B cell (primary cell): Measurements from ENCODE around the gene STAMBP. TPM values are rescaled to one million over a fixed set of nuclear protein-coding genes. Genes with fewer than 3 reads are reported as not detected.

Source experiments
- ATAC-seq: fragments of 200-7000 bp; cut with Tn5 transposase; one replicate; pipeline ENCODE4 v1.10.0; 2021; ENCODE audit warnings: low read depth, mild to moderate bottlenecking, moderate number of reproducible peaks, moderate library complexity
- CTCF ChIA-PET: fragments of 350-600 bp; sonication (Branson Sonifier 250); formaldehyde crosslinking; loops from one replicate; lab custom pipeline; 2021; ENCODE audit warnings: antibody characterized with exemption, inconsistent platforms; lab: Charles Lee
- POLR2A ChIA-PET: fragments of 350-600 bp; sonication (Branson Sonifier 250); formaldehyde crosslinking; loops from one replicate; lab custom pipeline; 2021; ENCODE audit warnings: antibody characterized with exemption; lab: Charles Lee
- DNase-seq: peaks from one replicate; pipeline ENCODE4 v3.0.0; 2013
- H2AFZ ChIP-seq: 2 replicates; pipeline ENCODE4 v1.6.1; 2012; ENCODE audit warnings: mild to moderate bottlenecking, low read depth, low read length; ENCODE audit not compliant: insufficient read depth, poor library complexity, severe bottlenecking
- H3K27ac ChIP-seq, 2 donors: 1 replicate in 1 of 2; 2 replicates in 1 of 2; pipeline ENCODE4 v1.5.1; 2012 to 2013; ENCODE audit warnings: low read length in 2 of 2, mild to moderate bottlenecking in 2 of 2, moderate library complexity in 1 of 2
- H3K27me3 ChIP-seq, 4 experiments: fragments of 200-600 bp in 1 of 4; sonication (generic) in 1 of 4; replicated peaks in 1 of 4; 1 replicate in 2 of 4; 2 replicates in 2 of 4; pipeline versions ENCODE4 v1.6.1 to v1.7.0; 2013 to 2016; ENCODE audit warnings: low read length in 3 of 4, mild to moderate bottlenecking in 2 of 4, mixed read lengths in 1 of 4, moderate library complexity in 1 of 4; ENCODE audit not compliant: insufficient read depth in 4 of 4, control insufficient read depth in 3 of 4; ENCODE audit errors: control extremely low read depth in 1 of 4
- H3K36me3 ChIP-seq, 2 experiments: replicated peaks in 1 of 2; 1 replicate in 1 of 2; 2 replicates in 1 of 2; pipeline versions ENCODE4 v1.6.1 to v1.7.1; 2013; ENCODE audit warnings: low read length in 1 of 2; ENCODE audit not compliant: insufficient read depth in 2 of 2, control insufficient read depth in 1 of 2; ENCODE audit errors: control extremely low read depth in 1 of 2, extremely low read depth in 1 of 2
- H3K4me1 ChIP-seq, 2 donors: fragments of 200-600 bp in 1 of 2; sonication (generic) in 1 of 2; 1 replicate in 1 of 2; 2 replicates in 1 of 2; pipeline versions ENCODE4 v1.5.1 to v1.6.1; 2013 to 2017; ENCODE audit warnings: low read length in 2 of 2; ENCODE audit not compliant: control insufficient read depth in 2 of 2, insufficient read depth in 2 of 2
- H3K4me2 ChIP-seq: replicated peaks from 2 replicates; pipeline ENCODE3; 2012; ENCODE audit warnings: mild to moderate bottlenecking, low read depth, low read length; ENCODE audit not compliant: poor library complexity, severe bottlenecking
- H3K4me3 ChIP-seq, 5 experiments: fragments of 200-600 bp in 1 of 5; sonication (generic) in 1 of 5; 1 replicate in 3 of 5; 2 replicates in 2 of 5; pipeline versions ENCODE4 v1.5.1 to v1.7.0; 2011 to 2016; ENCODE audit warnings: low read length in 4 of 5, mild to moderate bottlenecking in 4 of 5, low read depth in 2 of 5, control low read depth in 1 of 5, moderate library complexity in 1 of 5; ENCODE audit not compliant: insufficient read depth in 1 of 5; ENCODE audit errors: control extremely low read depth in 1 of 5, extremely low read depth in 1 of 5
- H3K79me2 ChIP-seq: fragments of 200-600 bp; sonication (generic); one replicate; pipeline ENCODE4 v1.6.0; 2016; ENCODE audit warnings: low read length; ENCODE audit not compliant: control insufficient read depth, insufficient read depth
- H3K9ac ChIP-seq: fragments of 200-600 bp; sonication (generic); 2 replicates; pipeline ENCODE4 v1.6.1; 2017; ENCODE audit warnings: mild to moderate bottlenecking, low read length, moderate library complexity
- H3K9me3 ChIP-seq, 3 donors: one replicate each; pipeline versions ENCODE4 v1.6.1 to v1.7.1; 2013; ENCODE audit warnings: low read length in 2 of 3; ENCODE audit not compliant: control insufficient read depth in 2 of 3, insufficient read depth in 1 of 3; ENCODE audit errors: control extremely low read depth in 1 of 3
- H4K20me1 ChIP-seq: 2 replicates; pipeline ENCODE4 v1.6.0; 2012; ENCODE audit warnings: mild to moderate bottlenecking, low read length; ENCODE audit not compliant: insufficient read depth, control insufficient read depth, poor library complexity, severe bottlenecking
- H3K27ac Mint-ChIP-seq: one replicate; pipeline ENCODE4 v1.8.0; 2021; ENCODE audit warnings: mixed read lengths
- H3K27me3 Mint-ChIP-seq: one replicate; pipeline ENCODE4 v1.8.0; 2021; ENCODE audit warnings: mixed read lengths
- H3K4me1 Mint-ChIP-seq: one replicate; pipeline ENCODE4 v1.8.0; 2021; ENCODE audit warnings: mixed read lengths
- H3K4me3 Mint-ChIP-seq: one replicate; pipeline ENCODE4 v1.8.0; 2021; ENCODE audit warnings: mixed read lengths
- H3K9me3 Mint-ChIP-seq: one replicate; pipeline ENCODE4 v1.8.0; 2022; ENCODE audit warnings: mixed read lengths; ENCODE audit not compliant: insufficient read depth
- CTCF ChIP-seq: fragments of 200-600 bp; IDR thresholded peaks from one replicate; pipeline ENCODE4 v1.8.0; 2022; ENCODE audit warnings: antibody characterized with exemption, mild to moderate bottlenecking
- EZH2 ChIP-seq: IDR thresholded peaks from 2 replicates; pipeline ENCODE4 v1.6.1; 2012; ENCODE audit warnings: borderline replicate concordance, low read depth, mild to moderate bottlenecking, moderate library complexity, low read length; ENCODE audit not compliant: insufficient read depth, poor library complexity, severe bottlenecking
- WGBS: methylation state at CpG from one replicate; pipeline ENCODE4 v1.1.5; 2013; ENCODE audit warnings: missing lambda C conversion rate; ENCODE audit not compliant: insufficient coverage; 5-methylcytosine and 5-hydroxymethylcytosine counted together
- intact Hi-C: fragments of 100-400 bp; cut with micrococcal nuclease; formaldehyde crosslinking; loops from one replicate; pipeline ENCODE4 v1.10.0; 2022
- polyA plus RNA-seq: library from polyadenylated mRNA; depleted of rRNA; stranded (reverse); fragments of >200 nt; gene quantifications from 2 replicates; pipeline ENCODE4 v1.2.3, GENCODE V29; 2012
- total RNA-seq, 2 donors: library from RNA; stranded (reverse); fragments of 120-200 nt in 1 of 2; gene quantifications; 1 replicate in 1 of 2; 2 replicates in 1 of 2; pipeline versions ENCODE4 v1.2.3 to v1.2.4, GENCODE V29; 2013 to 2022

STAMBP gene
- total and polyA plus RNA-seq, 2 donors (not counting 1 experiment from before 2014, with no cell fraction given): 21.8 to 32.5 TPM

DNA sequence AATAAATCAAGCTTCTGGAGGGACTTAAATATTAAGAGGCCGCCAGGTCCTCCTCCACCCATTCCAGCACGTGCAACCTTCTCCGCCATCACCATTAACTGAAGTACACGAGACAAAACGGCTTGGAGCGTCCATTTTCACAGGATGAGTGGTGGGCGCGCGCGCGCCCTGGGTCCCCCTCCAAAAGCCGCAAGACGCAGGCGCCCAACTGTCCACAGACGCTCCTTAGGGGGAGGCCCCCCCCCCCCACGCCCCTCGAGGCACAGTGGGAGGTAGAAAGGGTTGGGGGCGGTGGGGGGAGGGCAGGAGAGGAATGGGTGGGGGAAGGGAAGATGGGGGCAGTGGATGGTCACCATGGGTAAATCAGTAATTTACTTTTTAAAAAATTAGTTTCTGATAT lies 10.5 kb upstream of the STAMBP start:
- WGBS: 99% methylated on average over 11 of the region's 18 CpGs
- no peaks in the 10 kb centered on the region for H3K9me3 ChIP-seq
- H3K36me3 ChIP-seq: no peaks in the 10 kb centered on the region
- H4K20me1 ChIP-seq: no peaks in the 10 kb centered on the region
- H3K9ac ChIP-seq: no peak overlapping the region
- Mint-ChIP-seq H3K27me3 (peaks cover 13% of the 10 kb centered on the region), H3K4me1 (peaks cover 11% of the 10 kb centered on the region), H3K27ac (no peak overlapping the region), H3K9me3 (no peaks in the 10 kb centered on the region), H3K4me3 (no peak overlapping the region)
- no peak overlapping the region for H3K4me3 ChIP-seq
- ATAC-seq (no peak), DNase-seq (no peak)
- intact Hi-C loops: no loop called here
- H3K4me1 ChIP-seq: peaks cover 0 to 3% of the 10 kb centered on the region in 2 donors
- H2AFZ ChIP-seq: no peak overlapping the region
- H3K27ac ChIP-seq: no peak overlapping the region
- H3K27me3 ChIP-seq: peaks cover 0 to 5% (median 0%) of the 10 kb centered on the region in 4 experiments
- H3K79me2 ChIP-seq: no peaks in the 10 kb centered on the region
- H3K4me2 ChIP-seq: no peak overlapping the region
- no peak for TF ChIP-seq EZH2
- no peak for TF ChIP-seq CTCF
- POLR2A ChIA-PET: no interaction called here
- CTCF ChIA-PET: no interaction called here

DNA sequence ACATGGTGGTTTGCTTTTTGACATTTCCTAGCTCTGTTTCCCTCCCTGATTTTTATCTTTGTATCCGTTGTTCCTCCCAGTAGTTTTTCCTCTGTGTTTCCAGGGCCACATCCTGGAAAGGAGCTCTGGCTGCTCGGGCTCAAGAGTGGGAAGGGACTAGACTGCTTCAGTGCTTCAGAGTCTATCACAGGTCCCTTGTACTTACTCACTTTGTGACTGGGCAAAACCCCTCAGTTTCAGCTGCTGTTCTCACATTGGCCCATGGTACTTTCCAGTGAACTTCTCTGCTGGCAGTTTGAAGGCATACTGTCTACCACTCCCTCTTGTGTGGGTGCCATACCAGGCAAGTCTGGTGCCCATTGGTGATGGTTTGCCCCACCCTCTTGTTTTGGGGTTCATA lies 7.5 kb upstream of the STAMBP start:
- ChIA-PET POLR2A (no interaction called here), CTCF (interaction anchor here (1.0 to 9.1 kb wide), 3 partner anchors 329 to 768 kb away, joined by 3 to 191 read pairs (median 63); partner anchors contain the start of gene BOLA3)
- WGBS: 14% methylated on average over 1 of the region's 2 CpGs
- no peaks in the 10 kb centered on the region for H3K27me3 ChIP-seq
- intact Hi-C loops: no loop called here
- no peak overlapping the region for H3K27ac Mint-ChIP-seq
- peaks cover 0 to 3% of the 10 kb centered on the region in 2 donors for H3K4me1 ChIP-seq
- no peak overlapping the region for H3K27ac ChIP-seq
- no peak overlapping the region for H3K9ac ChIP-seq
- H3K79me2 ChIP-seq: peaks cover 4% of the 10 kb centered on the region
- peaks cover 14% of the 10 kb centered on the region for H3K4me1 Mint-ChIP-seq
- no peaks in the 10 kb centered on the region for H3K27me3 Mint-ChIP-seq
- H3K4me3 ChIP-seq: no peak overlapping the region
- H3K36me3 ChIP-seq: no peaks in the 10 kb centered on the region
- DNase-seq (no peak), ATAC-seq (no peak)
- no peaks in the 10 kb centered on the region for H4K20me1 ChIP-seq
- TF ChIP-seq CTCF (no peak), EZH2 (no peak)
- no peak overlapping the region for H3K4me2 ChIP-seq
- no peaks in the 10 kb centered on the region for H3K9me3 Mint-ChIP-seq
- no peaks in the 10 kb centered on the region for H3K9me3 ChIP-seq
- no peak overlapping the region for H3K4me3 Mint-ChIP-seq
- no peak overlapping the region for H2AFZ ChIP-seq
